ENCODE measurements around the gene VCY.
"Not testable (repeated sequence)": the region's sequence is repeated elsewhere in the genome, so short reads cannot be mapped to it uniquely, and the experiment has no call there.

The VCY gene

GRCh38 chrY:13986373-13986772 is at the start of gene VCY:
VCY (minus strand) TSS chrY:13986473; CDS start chrY:13986440, 33 bp downstream.
- DNase-seq (ENCODE audit: low read depth): not testable (repeated sequence)

- not testable (repeated sequence) for DNase-seq (ENCODE audit: low read depth)
Measured at GRCh38 chrY:14030395-14030794, 44.1 kb upstream of the VCY start.

- not testable (repeated sequence) for DNase-seq (ENCODE audit: low read depth)
Measured at GRCh38 chrY:14011916-14012315, 25.6 kb upstream of the VCY start.

- DNase-seq (ENCODE audit: low read depth): not testable (repeated sequence)
Measured at GRCh38 chrY:13942406-13942805, 43.9 kb downstream of the VCY start.
